IMR-90 (cell line): Measurements from ENCODE around the gene POU2AF1.

Experiments used
- CEBPB ChIP-seq: IDR thresholded peaks from 2 replicates; pipeline ENCODE4 v1.6.1; 2012; ENCODE audit warnings: low read depth, low read length, improper control_type of control experiment
- MAFK ChIP-seq: IDR thresholded peaks from 2 replicates; pipeline ENCODE4 v1.6.1; 2012; ENCODE audit warnings: low read depth, low read length, improper control_type of control experiment
- MAZ ChIP-seq: IDR thresholded peaks from 2 replicates; pipeline ENCODE4 v1.6.1; 2012; ENCODE audit warnings: low read depth, mild to moderate bottlenecking, low read length, improper control_type of control experiment, moderate library complexity, borderline replicate concordance
- POLR2A ChIP-seq: IDR thresholded peaks from 2 replicates; pipeline ENCODE4 v1.6.1; 2012; ENCODE audit warnings: mild to moderate bottlenecking, low read depth, low read length
- RFX5 ChIP-seq: IDR thresholded peaks from 2 replicates; pipeline ENCODE4 v1.8.0; 2012; ENCODE audit warnings: low read depth, mild to moderate bottlenecking, low read length, moderate library complexity
- SMC3 ChIP-seq: fragments of 150-350 bp; IDR thresholded peaks from 2 replicates; pipeline ENCODE4 v1.6.1; 2016; ENCODE audit warnings: low read depth, mild to moderate bottlenecking, antibody characterized with exemption, low read length, moderate library complexity
- TF ChIP-seq, protein P1 (sequence below): conservative IDR thresholded peaks from 2 replicates; pipeline ENCODE4 v1.5.1; 2012; ENCODE audit warnings: mild to moderate bottlenecking, low read depth, low read length, improper control_type of control experiment
- TF ChIP-seq, protein P2 (sequence below): fragments of 150-350 bp; IDR thresholded peaks from 2 replicates; pipeline ENCODE4 v1.6.1; 2017; ENCODE audit warnings: mild to moderate bottlenecking, antibody characterized with exemption, low read length, low read depth

- TF ChIP-seq, protein P1, sequence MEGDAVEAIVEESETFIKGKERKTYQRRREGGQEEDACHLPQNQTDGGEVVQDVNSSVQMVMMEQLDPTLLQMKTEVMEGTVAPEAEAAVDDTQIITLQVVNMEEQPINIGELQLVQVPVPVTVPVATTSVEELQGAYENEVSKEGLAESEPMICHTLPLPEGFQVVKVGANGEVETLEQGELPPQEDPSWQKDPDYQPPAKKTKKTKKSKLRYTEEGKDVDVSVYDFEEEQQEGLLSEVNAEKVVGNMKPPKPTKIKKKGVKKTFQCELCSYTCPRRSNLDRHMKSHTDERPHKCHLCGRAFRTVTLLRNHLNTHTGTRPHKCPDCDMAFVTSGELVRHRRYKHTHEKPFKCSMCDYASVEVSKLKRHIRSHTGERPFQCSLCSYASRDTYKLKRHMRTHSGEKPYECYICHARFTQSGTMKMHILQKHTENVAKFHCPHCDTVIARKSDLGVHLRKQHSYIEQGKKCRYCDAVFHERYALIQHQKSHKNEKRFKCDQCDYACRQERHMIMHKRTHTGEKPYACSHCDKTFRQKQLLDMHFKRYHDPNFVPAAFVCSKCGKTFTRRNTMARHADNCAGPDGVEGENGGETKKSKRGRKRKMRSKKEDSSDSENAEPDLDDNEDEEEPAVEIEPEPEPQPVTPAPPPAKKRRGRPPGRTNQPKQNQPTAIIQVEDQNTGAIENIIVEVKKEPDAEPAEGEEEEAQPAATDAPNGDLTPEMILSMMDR, result no peak
- no peak for TF ChIP-seq POLR2A
- no peak for TF ChIP-seq MAZ
- TF ChIP-seq, protein P2, sequence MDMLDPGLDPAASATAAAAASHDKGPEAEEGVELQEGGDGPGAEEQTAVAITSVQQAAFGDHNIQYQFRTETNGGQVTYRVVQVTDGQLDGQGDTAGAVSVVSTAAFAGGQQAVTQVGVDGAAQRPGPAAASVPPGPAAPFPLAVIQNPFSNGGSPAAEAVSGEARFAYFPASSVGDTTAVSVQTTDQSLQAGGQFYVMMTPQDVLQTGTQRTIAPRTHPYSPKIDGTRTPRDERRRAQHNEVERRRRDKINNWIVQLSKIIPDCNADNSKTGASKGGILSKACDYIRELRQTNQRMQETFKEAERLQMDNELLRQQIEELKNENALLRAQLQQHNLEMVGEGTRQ, result no peak
- no peak for TF ChIP-seq SMC3
- TF ChIP-seq MAFK, result no peak
- TF ChIP-seq CEBPB, result no peak
- TF ChIP-seq RFX5, result no peak
Measured at GRCh38 chr11:111402411-111402810, 23.3 kb upstream of the POU2AF1 start.
